ENCODE results near the gene IDUA. TPM values are rescaled to one million over a fixed set of nuclear protein-coding genes. Genes with fewer than 3 reads are reported as not detected.

IDUA gene
- total and polyA plus RNA-seq, 10 of the 15 experiments (the other 5 are each of a cell fraction or from before 2014, with no cell fraction given), result 0.05 to 7.6 (median 1.4) TPM; not detected in 1

- Histone ChIP-seq H3K27me3 (replicated peaks in 1 of 2; ENCODE audit: control insufficient read depth in 2 of 2, insufficient read depth in 2 of 2, low read length in 1 of 2) (no peaks in the 10 kb centered on the region), H3K9me3 (replicated peaks; ENCODE audit: control insufficient read depth, insufficient read depth, low read length) (no peaks in the 10 kb centered on the region), H3K79me2 (ENCODE audit: control insufficient read depth, insufficient read depth, low read length) (no peaks in the 10 kb centered on the region), H3K4me1 (ENCODE audit: control insufficient read depth, insufficient read depth, low read length) (no peaks in the 10 kb centered on the region), H3K27ac (ENCODE audit: control insufficient read depth, insufficient read depth) (no peak overlapping the region), H4K20me1 (ENCODE audit: control insufficient read depth, insufficient read depth) (no peaks in the 10 kb centered on the region), H3K36me3 (ENCODE audit: control insufficient read depth in 2 of 2, insufficient read depth in 2 of 2, low read length in 1 of 2) (no peaks in the 10 kb centered on the region), H3K4me2 (ENCODE audit: control insufficient read depth, insufficient read depth) (no peak overlapping the region), H3K9ac (ENCODE audit: control insufficient read depth, insufficient read depth, low read length) (no peak overlapping the region), H3K4me3 (no peak overlapping the region), H2AFZ (ENCODE audit: control insufficient read depth, low read depth, low read length) (no peak overlapping the region)
- intact Hi-C loops (cut with micrococcal nuclease; ENCODE audit: unreplicated experiment) (no loop called here), in situ Hi-C loops (cut with MboI) (no loop called here)
- ChIA-PET SMC1A (ENCODE audit: uncharacterized antibody, unreplicated experiment) (interaction anchor here (0.6 kb wide), 1 partner anchor 238 kb away, joined by 3 read pairs; no protein-coding TSS in a partner anchor), RAD21 (ENCODE audit: unreplicated experiment) (no interaction called here), POLR2A (no interaction called here), CTCF (no interaction called here)
- BruUV-seq (replicated peaks), result no TSS peak
- ATAC-seq, result no peak
- TF ChIP-seq ZSCAN29 (IDR thresholded peaks at IDR 0.05) (no peak), RELA (IDR thresholded peaks at IDR 0.05; ENCODE audit: borderline replicate concordance, partially characterized antibody) (no peak)
- WGBS (ENCODE audit: insufficient coverage, insufficient replicate concordance, low lambda C conversion rate, missing lambda C conversion rate), result 69% methylated on average over 22 of the region's 23 CpGs
- FAIRE-seq, result no peak
- DNase-seq (ENCODE audit: low read depth, low spot score), result no peak
Observed at GRCh38 chr4:964346-965025, 22.4 kb upstream of the IDUA start.

DNA sequence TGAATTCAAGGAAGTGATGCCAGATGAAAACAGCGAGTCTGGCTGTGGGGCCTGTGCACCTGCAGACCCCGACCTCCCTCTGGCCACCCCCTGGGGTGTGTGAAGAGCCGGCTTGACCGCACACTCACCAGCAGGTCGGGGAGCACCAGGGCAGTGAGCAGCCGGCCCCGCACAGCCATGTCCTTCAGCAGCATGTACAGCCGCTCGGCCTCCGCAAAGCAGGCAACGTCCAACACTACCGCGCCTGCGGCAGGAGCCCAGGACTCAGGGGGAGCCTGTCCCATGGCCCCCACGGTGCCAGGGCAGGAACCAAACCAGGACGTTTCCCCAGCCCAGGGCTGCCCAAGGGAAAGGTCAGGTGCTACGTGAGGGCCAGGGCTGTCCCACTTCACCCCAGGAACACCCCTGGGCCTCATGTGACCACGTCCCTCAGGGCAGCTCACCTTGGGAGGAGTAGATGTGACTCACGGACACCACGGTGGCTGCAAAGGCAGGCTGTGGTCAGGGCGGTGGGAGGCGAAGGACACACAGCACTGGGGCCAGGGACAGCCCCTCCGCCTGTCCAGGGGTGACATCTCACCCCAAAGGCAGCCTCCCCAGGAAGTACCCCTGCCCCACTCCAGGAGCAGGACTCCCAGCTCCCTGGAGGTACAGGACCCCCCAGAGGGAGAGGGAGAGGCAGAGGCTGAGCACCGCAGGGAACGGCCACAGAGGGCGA is 21.6 kb upstream of the IDUA start:
- H3K9me3 ChIP-seq (replicated peaks; ENCODE audit: control insufficient read depth, insufficient read depth, low read length), result no peaks in the 10 kb centered on the region
- ATAC-seq, result no peak; the same call in 2 of the 3 replicates
- intact Hi-C loops (cut with micrococcal nuclease; ENCODE audit: unreplicated experiment) (no loop called here), in situ Hi-C loops (cut with MboI) (no loop called here)
- TF ChIP-seq POLR2A (IDR thresholded peaks at IDR 0.05; ENCODE audit: low read depth, low read length) (no peak), YY1 (IDR thresholded peaks at IDR 0.05; ENCODE audit: low read depth, low read length) (no peak), STAT1 (conservative IDR thresholded peaks at IDR 0.05) (no peak)
- WGBS (ENCODE audit: insufficient coverage, insufficient replicate concordance, low lambda C conversion rate, missing lambda C conversion rate), result 82% methylated on average over 25 of the region's 26 CpGs
- SMC1A ChIA-PET (ENCODE audit: uncharacterized antibody, unreplicated experiment), result interaction anchor here (0.6 kb wide), 1 partner anchor 239 kb away, joined by 3 read pairs; no protein-coding TSS in a partner anchor
- CTCF ChIA-PET, result no interaction called here
- H3K9ac ChIP-seq (ENCODE audit: control insufficient read depth, insufficient read depth, low read length), result no peak overlapping the region
- no peaks in the 10 kb centered on the region for H3K79me2 ChIP-seq (ENCODE audit: control insufficient read depth, insufficient read depth, low read length)
- H3K27me3 ChIP-seq (replicated peaks in 1 of 2; ENCODE audit: control insufficient read depth in 2 of 2, insufficient read depth in 2 of 2, low read length in 1 of 2), result no peaks in the 10 kb centered on the region
- RAD21 ChIA-PET (ENCODE audit: unreplicated experiment), result no interaction called here
- no peak overlapping the region for H3K4me3 ChIP-seq
- BruUV-seq (replicated peaks), result no TSS peak
- no peak for DNase-seq (ENCODE audit: low read depth, low spot score)
- no peak for FAIRE-seq
- no peak overlapping the region for H3K27ac ChIP-seq (ENCODE audit: control insufficient read depth, insufficient read depth)
- no peaks in the 10 kb centered on the region for H3K4me1 ChIP-seq (ENCODE audit: control insufficient read depth, insufficient read depth, low read length)
- no peak overlapping the region for H2AFZ ChIP-seq (ENCODE audit: control insufficient read depth, low read depth, low read length)
- no peaks in the 10 kb centered on the region for H4K20me1 ChIP-seq (ENCODE audit: control insufficient read depth, insufficient read depth)
- H3K36me3 ChIP-seq (ENCODE audit: control insufficient read depth in 2 of 2, insufficient read depth in 2 of 2, low read length in 1 of 2), result no peaks in the 10 kb centered on the region
- POLR2A ChIA-PET, result no interaction called here
- H3K4me2 ChIP-seq (ENCODE audit: control insufficient read depth, insufficient read depth), result no peak overlapping the region

Measured in GM12878 (cell line).